Activated CD4-positive, alpha-beta memory T cell treated with anti-CD3 and anti-CD28 coated beads, Interleukin-2, amount 10 ng/mL, durations not matched to agents 7 days and 5 days (primary cell): Measurements from ENCODE around the gene HDAC7. TPM values are rescaled to one million over a fixed set of nuclear protein-coding genes. Genes with fewer than 3 reads are reported as not detected.
"Not testable (repeated sequence)": the region's sequence is repeated elsewhere in the genome, so short reads cannot be mapped to it uniquely, and the experiment has no call there.

Experiments used
- CTCF ChIA-PET: fragments of 350-600 bp; sonication (Branson Sonifier 250); formaldehyde crosslinking; loops from one replicate; lab custom pipeline; 2021; ENCODE audit warnings: antibody characterized with exemption, inconsistent platforms; lab: Charles Lee
- POLR2A ChIA-PET: fragments of 350-600 bp; sonication (Branson Sonifier 250); formaldehyde crosslinking; loops from one replicate; lab custom pipeline; 2021; ENCODE audit warnings: antibody characterized with exemption; lab: Charles Lee
- DNase-seq: peaks from one replicate; pipeline ENCODE4 v3.0.0-alpha.2; 2020
- H3K27ac Mint-ChIP-seq: one replicate; pipeline ENCODE4 v1.8.0; 2021; ENCODE audit warnings: mild to moderate bottlenecking, mixed read lengths
- H3K27me3 Mint-ChIP-seq: one replicate; pipeline ENCODE4 v1.8.0; 2021; ENCODE audit warnings: mixed read lengths
- H3K36me3 Mint-ChIP-seq: one replicate; pipeline ENCODE4 v1.8.0; 2021; ENCODE audit warnings: low read depth, mixed read lengths
- H3K4me1 Mint-ChIP-seq: one replicate; pipeline ENCODE4 v1.8.0; 2021; ENCODE audit warnings: mixed read lengths
- H3K4me3 Mint-ChIP-seq: one replicate; pipeline ENCODE4 v1.8.0; 2021; ENCODE audit warnings: mild to moderate bottlenecking, mixed read lengths
- H3K9me3 Mint-ChIP-seq: one replicate; pipeline ENCODE4 v1.8.0; 2021; ENCODE audit warnings: mixed read lengths
- total RNA-seq, 2 experiments: library from RNA; stranded (reverse); gene quantifications; one replicate each; pipeline ENCODE4 v1.2.3, GENCODE V29; 2021

Gene HDAC7
- total RNA-seq, 2 experiments from 2014 or later = 315 to 328 TPM

GRCh38 chr12:47818007-47818376 is 1.7 kb downstream of the HDAC7 start:
- CTCF ChIA-PET = interaction anchor here (1.0 to 7.1 kb wide), 10 partner anchors 11 to 76 kb away, joined by 3 to 119 read pairs (median 10); no protein-coding TSS in a partner anchor
- POLR2A ChIA-PET = interaction anchor here (0.9 to 37.8 kb wide), 11 partner anchors 12 to 602 kb away, joined by 3 to 1018 read pairs (median 5); partner anchors contain the start of gene VDR
- no peaks in the 10 kb centered on the region for H3K9me3 Mint-ChIP-seq
- peak overlapping the region; percentile 89 for H3K4me3 Mint-ChIP-seq
- peaks cover 55% of the 10 kb centered on the region for H3K36me3 Mint-ChIP-seq
- DNase-seq = no peak
- H3K27me3 Mint-ChIP-seq = no peaks in the 10 kb centered on the region
- peaks cover 64% of the 10 kb centered on the region for H3K4me1 Mint-ChIP-seq
- H3K27ac Mint-ChIP-seq = peak overlapping the region; percentile 93

DNA sequence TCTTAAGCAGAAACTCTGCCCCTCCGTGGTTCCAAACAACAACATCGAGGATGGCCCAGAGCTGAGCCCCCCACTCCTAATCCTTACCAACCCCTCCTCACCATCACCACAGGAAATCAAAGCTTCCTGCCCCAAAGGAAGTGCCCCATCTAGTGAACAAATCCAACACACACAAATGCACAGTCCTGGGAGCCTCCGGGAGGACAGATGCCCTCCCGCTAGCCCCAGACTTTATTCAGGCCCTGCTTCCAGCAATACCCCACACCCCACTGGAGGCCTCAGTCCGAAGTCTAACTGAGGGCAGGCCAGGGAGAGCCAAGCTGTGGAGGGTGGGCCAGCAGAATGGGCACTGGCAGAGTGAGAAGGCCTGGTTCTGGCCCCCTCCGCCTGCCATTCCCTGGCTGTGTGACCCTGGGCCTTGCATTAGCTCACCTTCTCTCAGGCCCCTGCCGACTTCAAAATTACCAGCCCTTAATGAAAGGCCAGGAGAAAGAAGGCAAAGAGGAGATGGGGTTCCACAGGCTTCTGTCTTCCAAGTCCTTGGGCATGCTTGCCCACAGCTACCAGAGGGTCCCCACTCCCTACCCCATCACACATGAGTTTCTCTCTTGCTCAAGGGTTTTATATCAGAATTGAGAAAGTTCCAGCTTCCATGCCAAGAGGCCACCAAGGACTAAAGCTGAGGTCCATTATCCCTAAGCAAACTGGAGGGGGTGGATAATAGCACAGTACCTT is 2.3 kb downstream of the HDAC7 start:
- CTCF ChIA-PET = interaction anchor here (0.5 to 7.1 kb wide), 11 partner anchors 10 to 75 kb away, joined by 3 to 119 read pairs (median 6); no protein-coding TSS in a partner anchor
- peaks cover 63% of the 10 kb centered on the region for H3K4me1 Mint-ChIP-seq
- DNase-seq = no peak
- H3K9me3 Mint-ChIP-seq = no peaks in the 10 kb centered on the region
- H3K36me3 Mint-ChIP-seq = peaks cover 60% of the 10 kb centered on the region
- POLR2A ChIA-PET = interaction anchor here (0.9 to 37.8 kb wide), 12 partner anchors 11 to 601 kb away, joined by 3 to 1018 read pairs (median 4); partner anchors contain the start of gene VDR
- peak overlapping the region; percentile 89 for H3K4me3 Mint-ChIP-seq
- no peaks in the 10 kb centered on the region for H3K27me3 Mint-ChIP-seq
- peak overlapping the region; percentile 93 for H3K27ac Mint-ChIP-seq

DNA sequence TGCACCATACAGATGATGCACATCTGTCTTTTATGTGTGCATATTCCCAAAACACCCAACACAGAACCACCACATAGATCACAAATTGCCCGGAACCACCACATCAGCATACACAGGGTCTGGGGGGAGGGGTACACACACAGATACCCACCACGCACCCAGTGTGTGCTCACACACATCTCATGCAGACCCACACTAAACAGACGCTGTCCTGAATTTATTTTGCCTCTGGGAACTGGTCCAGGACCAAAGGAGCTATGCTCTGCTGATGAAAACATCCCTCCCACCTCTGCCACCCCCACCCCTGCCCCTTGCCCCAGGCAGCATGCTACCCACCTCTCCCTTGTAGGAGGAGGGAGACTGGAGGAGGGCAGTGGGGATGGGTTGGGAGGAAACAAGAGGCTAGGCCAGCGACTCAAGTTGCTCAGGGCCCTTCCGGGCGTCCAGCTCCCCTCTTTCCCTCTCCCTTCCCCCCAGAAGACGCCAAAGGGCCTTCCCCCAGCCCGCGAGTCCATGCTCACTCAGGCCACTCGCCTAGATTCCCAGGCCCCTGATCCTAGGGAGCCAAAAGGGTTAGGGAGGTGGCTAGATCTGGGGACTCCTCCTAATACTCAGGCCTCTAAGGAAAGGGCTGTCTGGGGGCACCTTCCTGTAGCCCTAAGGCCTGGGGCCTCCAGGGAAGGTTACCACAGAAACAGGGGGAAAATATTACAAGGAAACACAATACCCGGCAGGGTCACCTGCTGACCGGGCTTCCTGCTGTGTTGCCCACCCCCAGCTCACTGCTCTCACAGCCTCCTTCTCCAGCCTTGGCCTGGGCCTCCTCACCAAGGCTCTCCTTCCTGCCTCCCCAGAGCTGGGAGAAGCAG is 3.1 kb downstream of the HDAC7 start:
- peaks cover 66% of the 10 kb centered on the region for H3K36me3 Mint-ChIP-seq
- peak overlapping the region; percentile 89 for H3K4me3 Mint-ChIP-seq
- POLR2A ChIA-PET = interaction anchor here (0.9 to 37.8 kb wide), 11 partner anchors 10 to 600 kb away, joined by 3 to 1018 read pairs (median 4); partner anchors contain the start of gene VDR
- no peaks in the 10 kb centered on the region for H3K27me3 Mint-ChIP-seq
- peaks cover 61% of the 10 kb centered on the region for H3K4me1 Mint-ChIP-seq
- H3K27ac Mint-ChIP-seq = peak overlapping the region; percentile 93
- CTCF ChIA-PET = interaction anchor here (0.5 to 7.1 kb wide), 9 partner anchors 10 to 221 kb away, joined by 3 to 119 read pairs (median 15); no protein-coding TSS in a partner anchor
- H3K9me3 Mint-ChIP-seq = no peaks in the 10 kb centered on the region
- no peak for DNase-seq

- H3K27me3 Mint-ChIP-seq, DNase-seq, H3K9me3 Mint-ChIP-seq: not testable (repeated sequence)
- POLR2A ChIA-PET = interaction anchor here (5.4 to 37.8 kb wide), 2 partner anchors 12 to 18 kb away, joined by 58 to 1018 read pairs; no protein-coding TSS in a partner anchor
- CTCF ChIA-PET = interaction anchor here (0.7 to 30.7 kb wide), 2 partner anchors 19 to 220 kb away, joined by 4 to 578 read pairs; no protein-coding TSS in a partner anchor
- Mint-ChIP-seq H3K36me3 (peaks cover 78% of the 10 kb centered on the region), H3K27ac (peak overlapping the region; percentile 93), H3K4me3 (peak overlapping the region; percentile 89), H3K4me1 (peaks cover 63% of the 10 kb centered on the region)
These were observed 4.3 kb downstream of the HDAC7 start for GRCh38 chr12:47815447-47815846.

DNA sequence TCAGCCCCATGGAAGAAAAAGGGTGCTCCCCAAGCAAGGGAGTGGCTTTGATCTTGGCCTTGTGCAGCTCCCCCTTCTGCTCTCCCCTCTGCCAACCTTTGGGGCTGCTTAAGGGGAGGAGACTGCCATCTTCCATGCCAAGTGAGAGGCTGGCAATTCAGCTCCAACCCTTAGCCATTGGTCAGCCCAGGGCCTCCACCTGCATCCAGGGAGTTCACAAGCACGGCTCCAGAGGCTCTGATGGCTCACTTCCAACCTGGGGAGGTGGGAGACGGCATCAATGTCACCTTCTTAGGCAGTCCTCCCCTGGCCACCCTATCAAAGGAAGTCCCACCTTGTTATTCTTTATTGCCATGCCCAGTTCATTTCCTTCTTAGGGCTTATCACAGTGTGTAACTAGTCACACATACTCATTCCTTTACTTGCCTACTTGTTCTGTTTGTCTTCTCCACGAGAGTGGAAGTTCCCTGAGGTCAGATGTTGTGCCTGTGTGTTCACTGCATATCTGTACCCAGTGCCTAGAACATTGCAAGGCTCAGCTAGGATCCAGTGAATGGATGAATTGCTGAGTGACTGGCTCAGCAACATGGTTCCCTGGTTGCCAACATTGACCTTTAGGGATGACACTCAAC is 5.0 kb downstream of the HDAC7 start:
- Mint-ChIP-seq H3K27me3 (no peaks in the 10 kb centered on the region), H3K36me3 (peaks cover 81% of the 10 kb centered on the region), H3K4me3 (peak overlapping the region; percentile 89), H3K9me3 (no peaks in the 10 kb centered on the region), H3K27ac (peak overlapping the region; percentile 93), H3K4me1 (peaks cover 66% of the 10 kb centered on the region)
- ChIA-PET POLR2A (interaction anchor here (1.1 to 37.8 kb wide), 9 partner anchors 8 to 1598 kb away, joined by 3 to 1018 read pairs (median 7); no protein-coding TSS in a partner anchor), CTCF (interaction anchor here (0.8 to 30.7 kb wide), 4 partner anchors 19 to 72 kb away, joined by 3 to 578 read pairs (median 16); no protein-coding TSS in a partner anchor)
- no peak for DNase-seq

GRCh38 chr12:47813511-47814196 is 6.0 kb downstream of the HDAC7 start:
- ChIA-PET CTCF (interaction anchor here (0.5 to 30.7 kb wide), 11 partner anchors 10 to 357 kb away, joined by 3 to 578 read pairs (median 5); no protein-coding TSS in a partner anchor), POLR2A (interaction anchor here (0.8 to 37.8 kb wide), 21 partner anchors 6 to 1597 kb away, joined by 3 to 1018 read pairs (median 4); partner anchors contain the start of genes HDAC7, RPAP3 and SLC48A1)
- no peaks in the 10 kb centered on the region for H3K27me3 Mint-ChIP-seq
- peak; percentile 50 for DNase-seq
- no peaks in the 10 kb centered on the region for H3K9me3 Mint-ChIP-seq
- H3K4me3 Mint-ChIP-seq = peak overlapping the region; percentile 89
- H3K27ac Mint-ChIP-seq = peak overlapping the region; percentile 93
- peaks cover 76% of the 10 kb centered on the region for H3K36me3 Mint-ChIP-seq
- peaks cover 75% of the 10 kb centered on the region for H3K4me1 Mint-ChIP-seq

DNA sequence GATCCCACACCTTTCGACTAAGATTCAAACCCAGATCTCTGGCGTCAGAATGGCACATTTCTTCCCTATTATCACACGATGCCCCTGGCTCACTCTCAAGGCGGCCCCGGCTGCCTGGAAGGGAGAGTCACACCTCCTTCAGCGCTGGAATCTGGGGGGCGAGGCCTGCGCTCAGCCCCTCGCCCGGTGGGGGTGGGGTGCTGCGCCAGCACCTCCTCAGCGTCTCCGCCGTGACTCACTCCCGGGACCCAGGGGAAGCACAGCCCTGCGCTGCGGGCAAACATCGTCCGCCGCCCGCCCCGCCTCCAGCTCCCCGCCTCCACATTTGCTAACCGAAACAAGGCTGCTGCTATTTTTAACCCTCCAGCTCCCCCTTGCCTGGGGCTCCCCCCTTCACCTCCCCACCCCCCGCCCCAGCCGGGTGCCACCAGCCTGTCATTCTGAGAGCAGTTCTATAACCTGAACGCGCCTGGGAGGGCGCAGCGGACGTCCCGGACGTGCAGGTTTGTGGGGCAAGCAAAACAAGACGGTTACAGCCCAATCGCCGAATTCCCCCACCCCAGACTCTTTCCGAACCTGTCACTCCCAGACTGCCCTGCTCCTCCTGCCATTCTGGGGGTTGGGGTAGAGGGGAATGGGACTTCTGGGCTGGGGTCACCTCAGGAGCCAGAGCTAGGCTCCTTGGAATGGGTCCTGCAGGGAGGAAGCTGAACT is 6.7 kb downstream of the HDAC7 start:
- CTCF ChIA-PET = interaction anchor here (0.9 to 30.7 kb wide), 10 partner anchors 9 to 358 kb away, joined by 3 to 578 read pairs (median 6); no protein-coding TSS in a partner anchor
- peaks cover 82% of the 10 kb centered on the region for H3K4me1 Mint-ChIP-seq
- POLR2A ChIA-PET = interaction anchor here (0.8 to 37.8 kb wide), 21 partner anchors 7 to 597 kb away, joined by 3 to 1018 read pairs (median 4); partner anchors contain the start of genes ASB8, HDAC7, RPAP3 and SLC48A1
- H3K27ac Mint-ChIP-seq = peak overlapping the region; percentile 93
- H3K4me3 Mint-ChIP-seq = peak overlapping the region; percentile 89
- peak; percentile 96 for DNase-seq
- no peaks in the 10 kb centered on the region for H3K27me3 Mint-ChIP-seq
- H3K36me3 Mint-ChIP-seq = peaks cover 69% of the 10 kb centered on the region
- H3K9me3 Mint-ChIP-seq = no peaks in the 10 kb centered on the region

- Mint-ChIP-seq H3K4me3 (peak overlapping the region; percentile 89), H3K4me1 (peaks cover 89% of the 10 kb centered on the region), H3K9me3 (no peaks in the 10 kb centered on the region), H3K36me3 (peaks cover 68% of the 10 kb centered on the region), H3K27ac (peak overlapping the region; percentile 93), H3K27me3 (no peaks in the 10 kb centered on the region)
- POLR2A ChIA-PET = interaction anchor here (0.8 to 37.8 kb wide), 10 partner anchors 8 to 596 kb away, joined by 3 to 1018 read pairs (median 12); partner anchors contain the start of genes ASB8, HDAC7 and RPAP3
- DNase-seq = no peak
- CTCF ChIA-PET = interaction anchor here (0.9 to 30.7 kb wide), 5 partner anchors 10 to 69 kb away, joined by 4 to 578 read pairs (median 20); no protein-coding TSS in a partner anchor
These were observed 7.9 kb downstream of the HDAC7 start for GRCh38 chr12:47811581-47812484.

- no peak for DNase-seq
- Mint-ChIP-seq H3K36me3 (peaks cover 68% of the 10 kb centered on the region), H3K9me3 (no peaks in the 10 kb centered on the region), H3K27me3 (no peaks in the 10 kb centered on the region), H3K4me1 (peaks cover 91% of the 10 kb centered on the region), H3K4me3 (peak overlapping the region; percentile 89), H3K27ac (peak overlapping the region; percentile 93)
- POLR2A ChIA-PET = interaction anchor here (0.9 to 37.8 kb wide), 4 partner anchors 8 to 22 kb away, joined by 4 to 1018 read pairs (median 161); partner anchors contain the start of gene HDAC7
- CTCF ChIA-PET = interaction anchor here (0.9 to 30.7 kb wide), 5 partner anchors 9 to 152 kb away, joined by 3 to 578 read pairs (median 25); partner anchors contain the start of genes HDAC7 and TMEM106C
These were observed 8.7 kb downstream of the HDAC7 start for GRCh38 chr12:47811072-47811396.

DNA sequence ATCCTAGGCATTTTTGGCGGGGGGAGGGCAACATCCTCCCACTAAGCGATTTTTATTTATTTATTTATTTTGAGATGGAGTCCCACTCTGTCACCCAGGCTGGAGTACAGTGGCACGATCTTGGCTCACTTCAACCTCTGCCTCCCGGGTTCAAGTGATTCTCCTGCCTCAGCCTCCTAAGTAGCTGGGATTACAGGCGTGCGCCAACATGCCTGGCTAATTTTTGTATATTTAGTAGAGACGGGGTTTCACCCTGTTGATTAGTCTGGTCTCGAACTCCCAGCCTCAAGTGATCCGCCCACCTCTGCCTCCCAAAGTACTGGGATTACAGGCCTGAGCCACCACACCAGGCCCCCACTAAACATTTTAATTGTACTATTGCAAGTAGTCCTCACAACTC is 10.2 kb downstream of the HDAC7 start:
- H3K9me3 Mint-ChIP-seq, DNase-seq, H3K27me3 Mint-ChIP-seq: not testable (repeated sequence)
- H3K36me3 Mint-ChIP-seq = peaks cover 74% of the 10 kb centered on the region
- POLR2A ChIA-PET = interaction anchor here (1.7 to 37.8 kb wide), 3 partner anchors 10 to 348 kb away, joined by 6 to 1018 read pairs (median 264); partner anchors contain the start of genes ASB8 and HDAC7
- peak overlapping the region; percentile 93 for H3K27ac Mint-ChIP-seq
- CTCF ChIA-PET = interaction anchor here (0.7 to 30.7 kb wide), 6 partner anchors 9 to 67 kb away, joined by 3 to 578 read pairs (median 30); partner anchors contain the start of gene HDAC7
- H3K4me1 Mint-ChIP-seq = peaks cover 91% of the 10 kb centered on the region
- peak overlapping the region; percentile 32 for H3K4me3 Mint-ChIP-seq
